Lung (tissue), 12 donors: Measurements from ENCODE around the gene ZNF563. TPM values are rescaled to one million over a fixed set of nuclear protein-coding genes. Genes with fewer than 3 reads are reported as not detected.
"Not testable (repeated sequence)": the region's sequence is repeated elsewhere in the genome, so short reads cannot be mapped to it uniquely, and the experiment has no call there.

Source experiments
- ATAC-seq: fragments of 200-7000 bp; cut with Tn5 transposase; one replicate; pipeline ENCODE4 v1.9.1; 2020; ENCODE audit warnings: moderate number of reproducible peaks; ENCODE audit not compliant: insufficient read depth, low FRiP score
- DNase-seq, 3 donors: peaks; one replicate each; pipeline ENCODE4 v3.0.0-alpha.2; 2013 to 2017
- H3K27ac ChIP-seq, 2 donors: one replicate each; pipeline ENCODE4 v1.5.1; 2013; ENCODE audit warnings: mild to moderate bottlenecking in 2 of 2, moderate library complexity in 2 of 2, control low read depth in 1 of 2, inconsistent platforms in 1 of 2, low read depth in 1 of 2, low read length in 1 of 2
- H3K27me3 ChIP-seq, 3 donors: one replicate each; pipeline ENCODE4 v1.5.1; 2013; ENCODE audit warnings: low read length in 2 of 3; ENCODE audit not compliant: control insufficient read depth in 3 of 3, insufficient read depth in 3 of 3
- H3K36me3 ChIP-seq, 4 donors: one replicate each; pipeline ENCODE4 v1.5.1; 2013; ENCODE audit warnings: low read length in 4 of 4, mild to moderate bottlenecking in 1 of 4, moderate library complexity in 1 of 4; ENCODE audit not compliant: control insufficient read depth in 4 of 4, insufficient read depth in 4 of 4
- H3K4me1 ChIP-seq, 5 donors: one replicate each; pipeline ENCODE4 v1.5.1; 2013; ENCODE audit warnings: low read length in 5 of 5, mild to moderate bottlenecking in 2 of 5, moderate library complexity in 1 of 5; ENCODE audit not compliant: control insufficient read depth in 5 of 5, insufficient read depth in 5 of 5
- H3K4me3 ChIP-seq: one replicate; pipeline ENCODE4 v1.5.1; 2013; ENCODE audit warnings: mild to moderate bottlenecking, control low read depth, moderate library complexity
- H3K9ac ChIP-seq, 2 donors: one replicate each; pipeline ENCODE4 v1.5.1; 2013; ENCODE audit warnings: low read length in 2 of 2, control low read depth in 1 of 2; ENCODE audit not compliant: insufficient read depth in 1 of 2
- H3K9me3 ChIP-seq, 4 donors: one replicate each; pipeline ENCODE4 v1.5.1; 2013; ENCODE audit warnings: low read length in 3 of 4, mild to moderate bottlenecking in 1 of 4, moderate library complexity in 1 of 4; ENCODE audit not compliant: control insufficient read depth in 4 of 4, insufficient read depth in 3 of 4
- CTCF ChIP-seq: IDR thresholded peaks from 2 replicates; pipeline ENCODE4 v1.5.1; 2012; ENCODE audit warnings: mild to moderate bottlenecking; ENCODE audit errors: control extremely low read depth, extremely low read depth
- WGBS, 2 donors: extraction: QIAGEN DNeasy Blood & Tissue Kit; methylation state at CpG; one replicate each; pipeline ENCODE4 v1.1.7; 2013; 5-methylcytosine and 5-hydroxymethylcytosine counted together
- polyA plus RNA-seq, 2 donors: library from polyadenylated mRNA; stranded (reverse); fragments of 200-250 nt; gene quantifications; one replicate each; pipeline ENCODE4 v1.2.1, GENCODE V29; 2013
- total RNA-seq, 2 donors: library from RNA; depleted of rRNA in 1 of 2; stranded (reverse); fragments of >200 nt in 1 of 2; gene quantifications; one replicate each; pipeline ENCODE4 v1.2.1, GENCODE V29; 2014 to 2021
- donor health status: control.
- donor health status: control.
- donor health status: Bipolar disorder and iron deficiency.
- donor health status: healthy.
- donor health status: DM: yes; HTN: yes; CAD: no.

Gene ZNF563
- total and polyA plus RNA-seq, 4 donors = 1.6 to 4.9 (median 2.5) TPM

GRCh38 chr19:12325690-12326089 is 7.7 kb downstream of the ZNF563 start:
- TF ChIP-seq CTCF = no peak
- no peak for ATAC-seq
- H3K36me3 ChIP-seq = peaks cover 0 to 9% (median 3%) of the 10 kb centered on the region in 4 donors

GRCh38 chr19:12318782-12319413 is 14.5 kb downstream of the ZNF563 start:
- H3K36me3 ChIP-seq = peaks cover 12 to 26% (median 19%) of the 10 kb centered on the region in 4 donors
- no peak overlapping the region for H3K9ac ChIP-seq
- no peak for TF ChIP-seq CTCF
- H3K27ac ChIP-seq = no peak overlapping the region
- H3K9me3 ChIP-seq = peaks cover 0 to 8% (median 6%) of the 10 kb centered on the region in 4 donors
- DNase-seq = no peak
- ATAC-seq = no peak
- no peak overlapping the region for H3K4me3 ChIP-seq
- H3K27me3 ChIP-seq = no peaks in the 10 kb centered on the region
- H3K4me1 ChIP-seq = peaks cover 0 to 2% (median 0%) of the 10 kb centered on the region in 5 donors
- 97 to 98% methylated on average over 13 of the region's 13 CpGs for WGBS, 2 donors

More at GRCh38 chr19:12325690-12326089, 7.7 kb downstream of the ZNF563 start:
- no peak overlapping the region for H3K4me3 ChIP-seq
- no peak overlapping the region for H3K9ac ChIP-seq
- no peaks in the 10 kb centered on the region for H3K4me1 ChIP-seq
- no peak for DNase-seq
- no peaks in the 10 kb centered on the region for H3K27me3 ChIP-seq
- H3K9me3 ChIP-seq = no peaks in the 10 kb centered on the region
- no peak overlapping the region for H3K27ac ChIP-seq

GRCh38 chr19:12314553-12314952 is 18.9 kb downstream of the ZNF563 start:
- no peaks in the 10 kb centered on the region for H3K27me3 ChIP-seq
- peaks cover 10 to 12% (median 11%) of the 10 kb centered on the region in 4 donors for H3K36me3 ChIP-seq
- ATAC-seq = no peak
- no peak for TF ChIP-seq CTCF
- peaks cover 0 to 2% (median 0%) of the 10 kb centered on the region in 5 donors for H3K4me1 ChIP-seq
- no peak overlapping the region for H3K4me3 ChIP-seq
- 46 to 80% methylated on average over 7 of the region's 7 CpGs for WGBS, 2 donors
- H3K27ac ChIP-seq = no peak overlapping the region
- peak in 2 of 3 donors; percentile 11 to 25 for DNase-seq
- no peak overlapping the region for H3K9ac ChIP-seq
- H3K9me3 ChIP-seq = peaks cover 0 to 8% (median 5%) of the 10 kb centered on the region in 4 donors

- not testable (repeated sequence) for H3K9me3 ChIP-seq, ATAC-seq, DNase-seq, H3K9ac ChIP-seq, H3K4me1 ChIP-seq, H3K27me3 ChIP-seq, H3K36me3 ChIP-seq, H3K4me3 ChIP-seq, H3K27ac ChIP-seq
- 96% methylated on average over 12 of the region's 12 CpGs for WGBS, 2 donors
Measured at GRCh38 chr19:12308891-12309290, 24.5 kb downstream of the ZNF563 start.
